Chondrocyte (in vitro differentiated cells): ENCODE data around the gene ZDBF2. TPM values are rescaled to one million over a fixed set of nuclear protein-coding genes. Genes with fewer than 3 reads are reported as not detected.
"Not testable (repeated sequence)": the region's sequence is repeated elsewhere in the genome, so short reads cannot be mapped to it uniquely, and the experiment has no call there.

Experiments
- DNase-seq: peaks from one replicate; pipeline ENCODE4 v3.0.0; 2021; ENCODE audit warnings: mixed read lengths, low spot score
- H3K27ac Mint-ChIP-seq: one replicate; pipeline ENCODE4 v1.8.0; 2021; ENCODE audit warnings: mild to moderate bottlenecking, moderate library complexity, mixed read lengths; ENCODE audit not compliant: unreplicated experiment
- H3K27me3 Mint-ChIP-seq: 2 replicates; pipeline ENCODE4 v1.8.0; 2021; ENCODE audit warnings: low read depth, mixed read lengths
- H3K36me3 Mint-ChIP-seq: 2 replicates; pipeline ENCODE4 v1.8.0; 2021; ENCODE audit warnings: low read depth, mixed read lengths
- H3K4me1 Mint-ChIP-seq: 2 replicates; pipeline ENCODE4 v1.8.0; 2021; ENCODE audit warnings: low read depth, mild to moderate bottlenecking, mixed read lengths
- H3K4me3 Mint-ChIP-seq: one replicate; pipeline ENCODE4 v1.8.0; 2021; ENCODE audit warnings: mild to moderate bottlenecking, moderate library complexity, mixed read lengths; ENCODE audit not compliant: unreplicated experiment
- H3K9me3 Mint-ChIP-seq: 2 replicates; pipeline ENCODE4 v1.8.0; 2021; ENCODE audit warnings: low read depth, mixed read lengths
- CTCF ChIP-seq: fragments of 200-600 bp; sonication (generic); IDR thresholded peaks from 2 replicates; pipeline ENCODE4 v1.5.0; 2021; ENCODE audit warnings: antibody characterized with exemption, mild to moderate bottlenecking, moderate library complexity
- total RNA-seq: library from RNA; stranded (reverse); gene quantifications from 3 replicates; pipeline ENCODE4 v1.2.1, GENCODE V29; 2021

The ZDBF2 gene
- total RNA-seq, 1 donor from 2014 or later: 24.8 TPM

GRCh38 chr2:206287197-206287596 is 12.7 kb downstream of the ZDBF2 start:
- Mint-ChIP-seq H3K27ac (no peak overlapping the region), H3K9me3 (peaks cover 31% of the 10 kb centered on the region), H3K4me3 (no peak overlapping the region), H3K27me3 (no peaks in the 10 kb centered on the region), H3K4me1 (peaks cover 11% of the 10 kb centered on the region), H3K36me3 (peaks cover 58% of the 10 kb centered on the region)
- no peak for DNase-seq
- no peak for TF ChIP-seq CTCF

- Mint-ChIP-seq H3K27me3 (no peaks in the 10 kb centered on the region), H3K4me1 (peaks cover 11% of the 10 kb centered on the region), H3K36me3 (peaks cover 44% of the 10 kb centered on the region), H3K4me3 (no peak overlapping the region), H3K9me3 (peaks cover 33% of the 10 kb centered on the region), H3K27ac (no peak overlapping the region)
- no peak for DNase-seq
- TF ChIP-seq CTCF: no peak
Observed at GRCh38 chr2:206289391-206289790, 14.9 kb downstream of the ZDBF2 start.

GRCh38 chr2:206296128-206296527 is 21.7 kb downstream of the ZDBF2 start:
- no peak overlapping the region for H3K4me3 Mint-ChIP-seq
- H3K27ac Mint-ChIP-seq: peak overlapping the region; percentile 77
- DNase-seq: no peak
- no peak for TF ChIP-seq CTCF
- peaks cover 15% of the 10 kb centered on the region for H3K36me3 Mint-ChIP-seq
- H3K4me1 Mint-ChIP-seq: peaks cover 11% of the 10 kb centered on the region
- peaks cover 2% of the 10 kb centered on the region for H3K9me3 Mint-ChIP-seq
- H3K27me3 Mint-ChIP-seq: no peaks in the 10 kb centered on the region

GRCh38 chr2:206299608-206300007 is 25.1 kb downstream of the ZDBF2 start:
- peaks cover 11% of the 10 kb centered on the region for H3K36me3 Mint-ChIP-seq
- not testable (repeated sequence) for H3K27me3 Mint-ChIP-seq, H3K9me3 Mint-ChIP-seq

GRCh38 chr2:206305523-206306245 is 31.2 kb downstream of the ZDBF2 start:
- Mint-ChIP-seq H3K9me3 (peaks cover 3% of the 10 kb centered on the region), H3K36me3 (peaks cover 40% of the 10 kb centered on the region), H3K4me1 (no peaks in the 10 kb centered on the region), H3K27me3 (no peaks in the 10 kb centered on the region), H3K4me3 (no peak overlapping the region), H3K27ac (no peak overlapping the region)
- no peak for DNase-seq
- TF ChIP-seq CTCF: no peak

More at GRCh38 chr2:206299608-206300007, 25.1 kb downstream of the ZDBF2 start:
- peaks cover 11% of the 10 kb centered on the region for H3K4me1 Mint-ChIP-seq
- H3K4me3 Mint-ChIP-seq, H3K27ac Mint-ChIP-seq, DNase-seq: not testable (repeated sequence)

GRCh38 chr2:206311026-206311425 is 36.6 kb downstream of the ZDBF2 start:
- no peaks in the 10 kb centered on the region for H3K4me1 Mint-ChIP-seq
- H3K36me3 Mint-ChIP-seq: peaks cover 33% of the 10 kb centered on the region

More at GRCh38 chr2:206311026-206311425, 36.6 kb downstream of the ZDBF2 start:
- Mint-ChIP-seq H3K27ac (no peak overlapping the region), H3K4me3 (no peak overlapping the region), H3K27me3 (no peaks in the 10 kb centered on the region), H3K9me3 (peaks cover 3% of the 10 kb centered on the region)
- DNase-seq: no peak
- no peak for TF ChIP-seq CTCF
